CD4-positive, alpha-beta memory T cell (primary cell): ENCODE measurements around the gene FNBP1. TPM values are rescaled to one million over a fixed set of nuclear protein-coding genes. Genes with fewer than 3 reads are reported as not detected.

Experiments
- CTCF ChIA-PET: fragments of 350-600 bp; sonication (Branson Sonifier 250); formaldehyde crosslinking; loops from one replicate; lab custom pipeline; 2021; ENCODE audit warnings: inconsistent platforms; ENCODE audit not compliant: partially characterized antibody; lab: Charles Lee
- POLR2A ChIA-PET: fragments of 350-600 bp; sonication (Branson Sonifier 250); formaldehyde crosslinking; loops from one replicate; lab custom pipeline; 2021; ENCODE audit not compliant: partially characterized antibody; lab: Charles Lee
- DNase-seq, 5 donors: peaks; one replicate each; pipeline versions ENCODE4 v3.0.0 to v3.0.0-alpha.2; 2020 to 2022; ENCODE audit warnings: mixed read lengths in 1 of 5
- H3K27ac ChIP-seq: one replicate; pipeline ENCODE4 v1.7.0; 2013; ENCODE audit warnings: low read depth, low read length
- H3K27me3 ChIP-seq: 2 replicates; pipeline ENCODE4 v1.7.0; 2013; ENCODE audit warnings: mild to moderate bottlenecking, low read length, moderate library complexity; ENCODE audit not compliant: insufficient read depth
- H3K36me3 ChIP-seq: 2 replicates; pipeline ENCODE4 v1.7.0; 2013; ENCODE audit warnings: mild to moderate bottlenecking, low read length, moderate library complexity; ENCODE audit not compliant: insufficient read depth
- H3K4me1 ChIP-seq: 2 replicates; pipeline ENCODE4 v1.7.0; 2013; ENCODE audit warnings: mild to moderate bottlenecking, low read length, moderate library complexity; ENCODE audit not compliant: insufficient read depth
- H3K4me3 ChIP-seq, 2 donors: one replicate each; pipeline ENCODE4 v1.7.0; 2013; ENCODE audit warnings: low read length in 2 of 2, mild to moderate bottlenecking in 1 of 2
- H3K9me3 ChIP-seq, 2 donors: one replicate each; pipeline ENCODE4 v1.7.0; 2013; ENCODE audit warnings: low read length in 2 of 2, control low read depth in 1 of 2; ENCODE audit not compliant: control insufficient read depth in 1 of 2
- H3K27ac Mint-ChIP-seq, 7 donors: one replicate each; pipeline ENCODE4 v1.8.0; 2020 to 2021; ENCODE audit warnings: mixed read lengths in 7 of 7, mild to moderate bottlenecking in 6 of 7, inconsistent platforms in 3 of 7, moderate library complexity in 3 of 7
- H3K27me3 Mint-ChIP-seq, 2 donors: one replicate each; pipeline ENCODE4 v1.8.0; 2020 to 2021; ENCODE audit warnings: mixed read lengths in 2 of 2
- H3K36me3 Mint-ChIP-seq, 2 donors: one replicate each; pipeline ENCODE4 v1.8.0; 2020 to 2021; ENCODE audit warnings: mixed read lengths in 2 of 2, inconsistent platforms in 1 of 2, mild to moderate bottlenecking in 1 of 2
- H3K4me1 Mint-ChIP-seq, 4 donors: one replicate each; pipeline ENCODE4 v1.8.0; 2020 to 2021; ENCODE audit warnings: mixed read lengths in 4 of 4, mild to moderate bottlenecking in 1 of 4
- H3K4me3 Mint-ChIP-seq, 8 donors: one replicate each; pipeline ENCODE4 v1.8.0; 2020 to 2021; ENCODE audit warnings: mixed read lengths in 8 of 8, mild to moderate bottlenecking in 7 of 8, moderate library complexity in 6 of 8, inconsistent platforms in 3 of 8
- H3K9me3 Mint-ChIP-seq, 8 donors: one replicate each; pipeline ENCODE4 v1.8.0; 2020 to 2021; ENCODE audit warnings: mixed read lengths in 8 of 8, mild to moderate bottlenecking in 5 of 8, inconsistent platforms in 3 of 8, moderate library complexity in 1 of 8
- intact Hi-C: fragments of 100-400 bp; cut with micrococcal nuclease; formaldehyde crosslinking; loops from one replicate; pipeline ENCODE4 v1.15.1; 2023
- polyA plus RNA-seq, 2 donors: library from polyadenylated mRNA; unstranded; fragments of 300-500 nt; fragmentation: Illumina TruSeq; gene quantifications; one replicate each; pipeline ENCODE4 v1.2.3, GENCODE V29; 2021
- total RNA-seq, 2 experiments: library from RNA; stranded (reverse); gene quantifications; one replicate each; pipeline ENCODE4 v1.2.3, GENCODE V29; 2021

Gene FNBP1
- total and polyA plus RNA-seq, 4 experiments from 2014 or later, result 143 to 202 (median 181) TPM

DNA sequence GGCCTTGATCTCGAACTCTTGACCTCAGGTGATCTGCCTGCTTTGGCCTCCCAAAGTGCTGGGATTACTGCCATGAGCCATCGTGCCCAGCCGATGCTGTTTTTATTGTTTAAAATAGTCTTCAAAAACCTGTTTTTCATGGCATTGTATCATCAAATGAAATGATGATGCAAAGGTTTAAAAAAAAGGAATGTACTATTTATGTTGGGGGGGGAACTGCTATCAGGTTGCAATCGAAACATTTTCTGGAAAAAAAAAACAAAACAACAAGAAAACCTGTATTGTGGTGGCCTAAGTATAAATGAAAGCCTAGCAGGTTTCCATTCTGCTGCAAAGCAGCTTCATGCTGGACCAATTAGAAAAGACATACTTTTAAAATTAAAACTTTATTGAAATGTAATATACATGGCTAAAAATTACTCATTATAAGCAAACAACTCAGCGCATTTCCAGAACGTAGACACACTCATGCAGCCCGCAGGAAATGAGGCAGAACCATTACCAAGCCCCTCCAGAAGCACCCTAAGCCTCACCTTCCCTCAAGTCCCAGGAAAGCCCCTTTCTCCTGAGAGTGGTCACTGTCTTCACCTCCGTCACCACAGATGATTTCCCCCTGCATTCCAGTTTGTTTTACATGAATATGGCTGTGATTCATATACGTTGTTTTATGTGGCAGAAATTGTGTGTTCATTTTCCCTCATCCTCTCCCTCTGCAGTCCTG is 29.7 kb upstream of the FNBP1 start:
- DNase-seq, result no peak
- intact Hi-C loops, result no loop called here
- H3K4me3 Mint-ChIP-seq, result no peak overlapping the region
- Histone ChIP-seq H3K36me3 (peaks cover 23% of the 10 kb centered on the region), H3K4me1 (peaks cover 8% of the 10 kb centered on the region), H3K9me3 (no peaks in the 10 kb centered on the region), H3K27ac (no peak overlapping the region), H3K4me3 (no peak overlapping the region), H3K27me3 (no peaks in the 10 kb centered on the region)
- peaks cover 7 to 23% of the 10 kb centered on the region in 2 donors for H3K36me3 Mint-ChIP-seq
- H3K27ac Mint-ChIP-seq, result peak overlapping the region in 3 of 7 donors; percentile 15 to 75 (median 52)
- H3K9me3 Mint-ChIP-seq, result no peaks in the 10 kb centered on the region
- H3K4me1 Mint-ChIP-seq, result peaks cover 22 to 27% (median 23%) of the 10 kb centered on the region in 4 donors
- ChIA-PET CTCF (no interaction called here), POLR2A (no interaction called here)
- H3K27me3 Mint-ChIP-seq, result no peaks in the 10 kb centered on the region

DNA sequence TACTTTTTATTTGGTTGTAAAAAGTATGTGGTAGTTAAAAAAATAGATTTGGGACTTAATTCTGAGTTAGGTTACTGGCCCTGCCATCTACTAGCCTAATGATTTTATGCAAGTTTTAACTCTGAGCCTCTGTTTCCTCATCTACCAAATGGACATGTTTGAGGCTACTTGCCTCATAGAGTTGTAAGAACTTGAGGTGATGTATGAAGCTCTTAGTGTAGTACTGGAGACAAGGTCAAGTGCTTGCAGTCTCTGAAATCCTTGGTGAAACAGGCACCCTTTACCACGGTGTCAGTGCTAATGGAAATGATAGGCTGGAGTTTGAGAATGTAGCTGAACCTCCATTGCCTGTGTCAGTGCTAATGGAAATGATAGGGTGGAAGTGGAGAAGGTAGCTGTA is 26.1 kb upstream of the FNBP1 start:
- Mint-ChIP-seq H3K36me3 (peaks cover 3 to 6% of the 10 kb centered on the region in 2 donors), H3K27me3 (no peaks in the 10 kb centered on the region), H3K4me1 (peaks cover 19 to 37% (median 23%) of the 10 kb centered on the region in 4 donors), H3K4me3 (no peak overlapping the region), H3K27ac (peak overlapping the region in 3 of 7 donors; percentile 23 to 57 (median 38)), H3K9me3 (no peaks in the 10 kb centered on the region)
- Histone ChIP-seq H3K27me3 (no peaks in the 10 kb centered on the region), H3K36me3 (no peaks in the 10 kb centered on the region), H3K4me1 (peaks cover 8% of the 10 kb centered on the region), H3K4me3 (no peak overlapping the region), H3K9me3 (no peaks in the 10 kb centered on the region), H3K27ac (no peak overlapping the region)
- CTCF ChIA-PET, result interaction anchor here (2.6 kb wide), 1 partner anchor 16 kb away, joined by 6 read pairs; the partner anchor contains the start of gene GPR107
- intact Hi-C loops, result no loop called here
- POLR2A ChIA-PET, result no interaction called here
- DNase-seq, result no peak

DNA sequence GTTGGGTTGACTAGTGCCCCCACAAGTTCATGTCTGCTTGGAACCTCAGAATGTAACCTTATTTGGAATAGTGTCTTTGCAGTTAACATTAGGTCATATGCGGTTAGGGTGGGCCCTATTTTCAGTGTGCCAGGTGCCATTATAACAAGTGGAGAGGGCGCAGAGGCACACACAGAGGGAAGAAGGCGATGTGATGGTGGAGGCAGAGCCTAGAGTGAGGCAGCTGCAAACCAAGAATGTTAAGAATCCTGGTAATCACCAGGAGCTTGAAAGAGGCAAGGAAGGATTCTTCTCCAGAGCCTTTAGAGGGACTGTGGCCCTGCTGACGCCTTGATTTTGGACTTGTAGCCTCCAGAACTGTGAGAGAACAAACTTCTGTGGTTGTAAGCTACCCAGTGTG is 21.6 kb upstream of the FNBP1 start:
- POLR2A ChIA-PET, result interaction anchor here (1.1 kb wide), 1 partner anchor 15 kb away, joined by 3 read pairs; no protein-coding TSS in a partner anchor
- CTCF ChIA-PET, result interaction anchor here (0.9 kb wide), 1 partner anchor 274 kb away, joined by 3 read pairs; no protein-coding TSS in a partner anchor
- no peak overlapping the region for H3K4me3 Mint-ChIP-seq
- Histone ChIP-seq H3K36me3 (no peaks in the 10 kb centered on the region), H3K27ac (no peak overlapping the region), H3K9me3 (no peaks in the 10 kb centered on the region), H3K4me3 (no peak overlapping the region), H3K4me1 (peaks cover 8% of the 10 kb centered on the region), H3K27me3 (no peaks in the 10 kb centered on the region)
- H3K27me3 Mint-ChIP-seq, result no peaks in the 10 kb centered on the region
- DNase-seq, result no peak
- H3K27ac Mint-ChIP-seq, result peak overlapping the region in 2 of 7 donors; percentile 1 to 47
- peaks cover 28 to 41% (median 33%) of the 10 kb centered on the region in 4 donors for H3K4me1 Mint-ChIP-seq
- no peaks in the 10 kb centered on the region for H3K9me3 Mint-ChIP-seq
- intact Hi-C loops, result no loop called here
- peaks cover 3 to 11% of the 10 kb centered on the region in 2 donors for H3K36me3 Mint-ChIP-seq

DNA sequence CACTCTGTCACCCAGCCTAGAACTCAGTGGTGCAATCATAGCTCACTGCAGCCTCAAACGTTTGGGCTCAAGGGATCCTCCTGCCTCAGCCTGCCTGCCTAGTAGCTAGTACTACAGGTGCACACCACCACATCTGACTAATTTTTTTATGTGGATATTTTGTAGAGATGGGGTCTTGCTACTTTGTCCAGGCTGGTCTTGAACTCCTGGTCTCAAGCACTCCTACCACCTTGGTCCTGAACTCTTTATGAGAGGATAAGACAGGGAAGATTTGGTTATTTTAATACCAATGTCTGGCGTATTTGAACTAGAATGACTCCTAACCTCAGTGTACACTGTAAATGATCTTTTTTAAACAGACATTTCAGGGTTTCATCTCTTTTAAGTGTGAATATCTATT is 19.8 kb upstream of the FNBP1 start:
- Histone ChIP-seq H3K9me3 (no peaks in the 10 kb centered on the region), H3K27me3 (no peaks in the 10 kb centered on the region), H3K36me3 (no peaks in the 10 kb centered on the region), H3K4me1 (no peaks in the 10 kb centered on the region), H3K27ac (no peak overlapping the region), H3K4me3 (no peak overlapping the region)
- peak overlapping the region in 1 of 7 donors; percentile 29 for H3K27ac Mint-ChIP-seq
- H3K4me1 Mint-ChIP-seq, result peaks cover 26 to 42% (median 34%) of the 10 kb centered on the region in 4 donors
- H3K27me3 Mint-ChIP-seq, result no peaks in the 10 kb centered on the region
- no peaks in the 10 kb centered on the region for H3K9me3 Mint-ChIP-seq
- ChIA-PET CTCF (no interaction called here), POLR2A (interaction anchor here (1.1 kb wide), 1 partner anchor 9 kb away, joined by 3 read pairs; the partner anchor contains the start of gene GPR107)
- intact Hi-C loops, result no loop called here
- peaks cover 10 to 19% of the 10 kb centered on the region in 2 donors for H3K36me3 Mint-ChIP-seq
- no peak overlapping the region for H3K4me3 Mint-ChIP-seq
- DNase-seq, result no peak

DNA sequence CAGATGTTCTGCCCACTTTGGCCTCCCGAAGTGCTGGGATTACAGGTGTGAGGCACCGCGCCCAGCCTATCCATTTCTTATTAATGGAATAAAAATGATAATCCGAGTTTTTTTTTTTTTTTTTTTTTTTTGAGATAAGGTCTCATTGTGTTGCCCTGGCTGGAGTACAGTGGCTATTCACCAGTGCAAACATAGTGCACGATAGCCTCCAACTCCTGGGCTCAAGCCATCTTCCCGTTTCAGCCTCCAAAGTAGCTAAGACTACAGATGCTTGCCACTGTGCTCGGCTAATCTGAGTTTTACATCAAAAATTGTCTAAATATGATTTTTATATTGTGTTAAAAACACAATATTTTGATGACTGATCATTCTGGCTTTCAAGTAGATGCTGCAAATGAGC is 17.3 kb upstream of the FNBP1 start:
- POLR2A ChIA-PET, result interaction anchor here (0.6 kb wide), 1 partner anchor 28 kb away, joined by 3 read pairs; no protein-coding TSS in a partner anchor
- no peaks in the 10 kb centered on the region for H3K9me3 ChIP-seq
- no peaks in the 10 kb centered on the region for H3K27me3 Mint-ChIP-seq
- peaks cover 10 to 19% of the 10 kb centered on the region in 2 donors for H3K36me3 Mint-ChIP-seq
- H3K9me3 Mint-ChIP-seq, result no peaks in the 10 kb centered on the region
- no peaks in the 10 kb centered on the region for H3K36me3 ChIP-seq
- DNase-seq, result no peak
- no peak overlapping the region for H3K4me3 ChIP-seq
- no peak overlapping the region for H3K4me3 Mint-ChIP-seq
- H3K4me1 ChIP-seq, result no peaks in the 10 kb centered on the region
- no peak overlapping the region for H3K27ac ChIP-seq
- intact Hi-C loops, result no loop called here
- peaks cover 23 to 38% (median 26%) of the 10 kb centered on the region in 4 donors for H3K4me1 Mint-ChIP-seq
- CTCF ChIA-PET, result interaction anchor here (1.4 kb wide), 1 partner anchor 21 kb away, joined by 4 read pairs; no protein-coding TSS in a partner anchor
- H3K27ac Mint-ChIP-seq, result no peak overlapping the region
- no peaks in the 10 kb centered on the region for H3K27me3 ChIP-seq

DNA sequence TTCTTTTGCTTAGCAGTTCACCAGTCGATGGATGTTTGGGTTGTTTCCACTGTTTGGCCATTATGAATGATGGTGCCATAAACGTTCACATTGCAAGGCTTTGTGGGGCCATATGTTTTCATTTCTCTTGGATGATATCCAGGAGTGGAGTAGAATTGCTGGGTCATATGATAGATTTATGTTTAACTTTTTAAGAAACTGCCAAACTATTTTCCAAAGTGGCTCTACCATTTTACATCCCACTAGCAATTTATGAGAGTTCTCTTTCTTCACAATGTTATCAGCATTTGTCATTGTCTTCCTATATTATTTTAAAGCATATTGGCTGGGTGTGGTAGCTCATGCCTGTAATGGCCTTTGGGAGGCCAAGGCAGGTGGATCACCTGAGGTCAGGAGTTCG is 15.9 kb upstream of the FNBP1 start:
- Histone ChIP-seq H3K36me3 (no peaks in the 10 kb centered on the region), H3K27ac (no peak overlapping the region), H3K4me3 (no peak overlapping the region), H3K9me3 (no peaks in the 10 kb centered on the region), H3K4me1 (peaks cover 10% of the 10 kb centered on the region), H3K27me3 (no peaks in the 10 kb centered on the region)
- Mint-ChIP-seq H3K4me3 (no peak overlapping the region), H3K4me1 (peaks cover 24 to 41% (median 32%) of the 10 kb centered on the region in 4 donors), H3K36me3 (peaks cover 7 to 21% of the 10 kb centered on the region in 2 donors), H3K27me3 (no peaks in the 10 kb centered on the region), H3K9me3 (no peaks in the 10 kb centered on the region), H3K27ac (no peak overlapping the region)
- CTCF ChIA-PET, result interaction anchor here (0.9 kb wide), 1 partner anchor 103 kb away, joined by 4 read pairs; no protein-coding TSS in a partner anchor
- no peak for DNase-seq
- intact Hi-C loops, result no loop called here
- POLR2A ChIA-PET, result interaction anchor here (0.7 to 1.1 kb wide), 2 partner anchors 173 to 217 kb away, joined by 3 read pairs; no protein-coding TSS in a partner anchor

DNA sequence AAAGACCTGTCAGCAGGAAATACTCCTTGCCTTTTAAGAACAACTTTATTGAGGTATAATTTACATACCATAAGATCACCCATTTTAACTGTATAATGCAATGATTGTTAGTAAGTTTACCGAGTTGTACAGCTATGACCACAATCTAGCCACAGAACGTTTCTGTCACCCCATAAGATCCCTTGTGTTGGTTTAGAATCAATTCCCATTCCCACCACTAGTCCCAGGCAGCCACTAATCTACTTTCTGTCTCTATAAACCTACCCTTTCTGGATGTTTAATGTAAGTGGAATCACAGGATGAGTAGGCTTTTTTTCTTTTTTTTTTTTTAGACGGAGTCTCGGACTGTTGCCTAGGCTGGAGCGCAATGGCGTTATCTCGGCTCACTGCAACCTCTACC is 15.2 kb upstream of the FNBP1 start:
- Mint-ChIP-seq H3K4me1 (peaks cover 24 to 43% (median 34%) of the 10 kb centered on the region in 4 donors), H3K9me3 (no peaks in the 10 kb centered on the region), H3K27me3 (no peaks in the 10 kb centered on the region), H3K27ac (peak overlapping the region in 1 of 7 donors; percentile 9), H3K36me3 (peaks cover 7 to 23% of the 10 kb centered on the region in 2 donors), H3K4me3 (peak overlapping the region in 1 of 8 donors; percentile 6)
- POLR2A ChIA-PET, result interaction anchor here (1.1 to 1.5 kb wide), 3 partner anchors 9 to 189 kb away, joined by 3 to 4 read pairs (median 3); no protein-coding TSS in a partner anchor
- Histone ChIP-seq H3K4me1 (peaks cover 11% of the 10 kb centered on the region), H3K9me3 (no peaks in the 10 kb centered on the region), H3K4me3 (no peak overlapping the region), H3K27ac (no peak overlapping the region), H3K36me3 (no peaks in the 10 kb centered on the region), H3K27me3 (no peaks in the 10 kb centered on the region)
- CTCF ChIA-PET, result interaction anchor here (0.9 kb wide), 1 partner anchor 102 kb away, joined by 4 read pairs; no protein-coding TSS in a partner anchor
- intact Hi-C loops, result no loop called here
- no peak for DNase-seq
